ENCODE data around the gene MAPK13. TPM values are rescaled to one million over a fixed set of nuclear protein-coding genes. Genes with fewer than 3 reads are reported as not detected.

MAPK13 gene
- total and polyA plus RNA-seq, 4 donors = 1.9 to 17.2 (median 3.0) TPM

DNA sequence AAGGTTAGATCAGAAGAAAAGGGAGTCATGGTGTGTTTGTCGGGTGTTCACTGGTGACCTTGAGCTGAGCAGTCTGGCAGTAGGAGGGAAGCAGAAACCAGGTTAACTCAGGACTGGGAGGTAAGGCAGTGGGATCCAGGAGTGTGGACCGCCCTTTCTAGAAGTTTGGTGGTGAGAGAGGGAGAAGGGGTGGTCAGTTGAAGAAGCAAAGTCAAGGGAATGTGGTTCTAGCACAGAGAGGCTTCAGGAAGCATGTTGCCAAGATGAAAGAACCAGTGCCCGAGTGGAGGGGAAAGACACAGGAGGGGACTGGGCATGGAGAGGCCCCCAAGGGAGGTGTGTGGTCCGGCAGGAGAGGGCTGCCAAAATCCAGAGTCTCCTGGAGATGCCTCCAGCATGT is 3.6 kb downstream of the MAPK13 start:
- Histone ChIP-seq H3K36me3 (ENCODE audit: control insufficient read depth in 4 of 4, insufficient read depth in 3 of 4, low read depth in 1 of 4, low read length in 3 of 4) (peaks cover 0 to 2% (median 0%) of the 10 kb centered on the region in 4 donors), H3K4me3 (ENCODE audit: low read depth in 1 of 3, low read length in 3 of 3) (no peak overlapping the region), H3K9me3 (ENCODE audit: control insufficient read depth in 4 of 4, low read length in 3 of 4) (no peaks in the 10 kb centered on the region), H3K27me3 (ENCODE audit: control insufficient read depth in 4 of 4, insufficient read depth in 4 of 4, low read length in 3 of 4) (no peaks in the 10 kb centered on the region), H3K27ac (ENCODE audit: low read depth in 1 of 2, low read length in 2 of 2) (no peak overlapping the region), H3K4me1 (ENCODE audit: control insufficient read depth in 4 of 4, insufficient read depth in 4 of 4, low read length in 3 of 4) (peaks cover 4 to 16% (median 6%) of the 10 kb centered on the region in 4 donors), H3K9ac (ENCODE audit: low read depth in 1 of 2, low read length in 2 of 2) (no peak overlapping the region)
- DNase-seq (ENCODE audit: low spot score) = no peak
- WGBS = 89% methylated on average over 4 of the region's 4 CpGs
- TF ChIP-seq YY1 (IDR thresholded peaks at IDR 0.05) (no peak), FOXA2 (IDR thresholded peaks at IDR 0.05) (no peak), REST (IDR thresholded peaks at IDR 0.05) (no peak), ZBTB33 (IDR thresholded peaks at IDR 0.05) (no peak), HNF4G (IDR thresholded peaks at IDR 0.05) (no peak), JUND (IDR thresholded peaks at IDR 0.05) (no peak), TAF1 (conservative IDR thresholded peaks at IDR 0.05) (no peak), FOXA1 (IDR thresholded peaks at IDR 0.05) (no peak)

DNA sequence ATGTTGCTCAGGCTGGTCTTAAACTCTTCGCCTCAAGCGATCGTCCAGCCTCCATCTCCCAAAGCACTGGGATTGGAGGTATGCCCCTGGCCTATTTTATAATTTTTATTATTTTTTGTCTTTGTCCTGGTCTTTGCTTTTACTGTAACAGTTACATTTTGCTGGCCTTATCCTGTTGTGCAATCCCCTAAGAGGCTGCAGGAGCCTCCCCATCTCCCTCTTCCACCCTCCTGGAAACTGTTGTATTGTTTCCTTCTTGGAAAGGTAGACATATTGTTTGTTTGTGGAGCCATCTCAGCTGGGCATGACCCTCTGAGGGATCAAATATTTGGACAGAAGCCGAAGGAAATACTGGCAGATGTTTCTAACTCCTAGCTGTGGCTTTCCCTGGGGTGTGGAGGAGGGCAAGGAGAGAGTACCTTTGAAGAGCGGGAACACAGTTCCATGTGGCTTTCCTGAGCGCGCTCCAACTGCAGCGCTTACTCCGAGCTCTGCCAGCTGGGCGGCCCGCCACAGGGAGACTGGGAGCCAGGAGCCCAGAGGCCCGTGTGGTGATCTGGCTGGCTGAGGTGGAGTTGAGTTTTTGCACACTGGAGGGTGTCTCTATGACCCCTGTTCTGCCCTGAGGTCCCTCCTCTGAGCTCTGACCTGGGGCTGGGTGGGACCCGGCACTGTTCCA is 4.9 kb downstream of the MAPK13 start:
- H3K27ac ChIP-seq (ENCODE audit: low read depth in 1 of 2, low read length in 2 of 2) = no peak overlapping the region
- no peak overlapping the region for H3K9ac ChIP-seq (ENCODE audit: low read depth in 1 of 2, low read length in 2 of 2)
- no peaks in the 10 kb centered on the region for H3K9me3 ChIP-seq (ENCODE audit: control insufficient read depth in 4 of 4, low read length in 3 of 4)
- H3K4me1 ChIP-seq (ENCODE audit: control insufficient read depth in 4 of 4, insufficient read depth in 4 of 4, low read length in 3 of 4) = peaks cover 4 to 13% (median 6%) of the 10 kb centered on the region in 4 donors
- no peaks in the 10 kb centered on the region for H3K27me3 ChIP-seq (ENCODE audit: control insufficient read depth in 4 of 4, insufficient read depth in 4 of 4, low read length in 3 of 4)
- H3K4me3 ChIP-seq (ENCODE audit: low read depth in 1 of 3, low read length in 3 of 3) = no peak overlapping the region
- no peak for DNase-seq (ENCODE audit: low spot score)
- 92% methylated on average over 13 of the region's 13 CpGs for WGBS
- peaks cover 0 to 2% (median 0%) of the 10 kb centered on the region in 4 donors for H3K36me3 ChIP-seq (ENCODE audit: control insufficient read depth in 4 of 4, insufficient read depth in 3 of 4, low read depth in 1 of 4, low read length in 3 of 4)
- no peak for TF ChIP-seq ZBTB33 (IDR thresholded peaks at IDR 0.05)
- no peak for TF ChIP-seq SP1 (IDR thresholded peaks at IDR 0.05)
- TF ChIP-seq REST (IDR thresholded peaks at IDR 0.05) = no peak
- no peak for TF ChIP-seq RXRA (IDR thresholded peaks at IDR 0.05)
- no peak for TF ChIP-seq JUND (IDR thresholded peaks at IDR 0.05)
- TF ChIP-seq EGR1 (IDR thresholded peaks at IDR 0.05; ENCODE audit: low read depth in 2 of 2) = no peak
- no peak for TF ChIP-seq YY1 (IDR thresholded peaks at IDR 0.05)
- no peak for TF ChIP-seq ATF3 (IDR thresholded peaks at IDR 0.05)
- no peak for TF ChIP-seq GABPA (IDR thresholded peaks at IDR 0.05 in 1 of 2, conservative IDR thresholded peaks at IDR 0.05 in 1 of 2)
- TF ChIP-seq FOXA2 (IDR thresholded peaks at IDR 0.05) = no peak
- TF ChIP-seq NR2F2 (IDR thresholded peaks at IDR 0.05) = no peak
- TF ChIP-seq HNF4G (IDR thresholded peaks at IDR 0.05) = no peak
- no peak for TF ChIP-seq HNF4A (conservative IDR thresholded peaks at IDR 0.05)
- no peak for TF ChIP-seq TAF1 (conservative IDR thresholded peaks at IDR 0.05)
- no peak for TF ChIP-seq MAX (IDR thresholded peaks at IDR 0.05)
- no peak for TF ChIP-seq FOXA1 (IDR thresholded peaks at IDR 0.05)
- TF ChIP-seq RAD21 (IDR thresholded peaks at IDR 0.05) = no peak

Measured in liver (tissue), 9 donors.